Anterior cingulate cortex (tissue), 58 donors: ENCODE results near the gene ZNF593.
A peak's percentile ranks its signal among the peaks of the same experiment; 100 is the strongest.

Source experiments
- DNase-seq, 58 donors: peaks; one replicate each; lab custom pipeline; 2025; lab: John Stamatoyannopoulos, UW

The ZNF593 gene

DNA sequence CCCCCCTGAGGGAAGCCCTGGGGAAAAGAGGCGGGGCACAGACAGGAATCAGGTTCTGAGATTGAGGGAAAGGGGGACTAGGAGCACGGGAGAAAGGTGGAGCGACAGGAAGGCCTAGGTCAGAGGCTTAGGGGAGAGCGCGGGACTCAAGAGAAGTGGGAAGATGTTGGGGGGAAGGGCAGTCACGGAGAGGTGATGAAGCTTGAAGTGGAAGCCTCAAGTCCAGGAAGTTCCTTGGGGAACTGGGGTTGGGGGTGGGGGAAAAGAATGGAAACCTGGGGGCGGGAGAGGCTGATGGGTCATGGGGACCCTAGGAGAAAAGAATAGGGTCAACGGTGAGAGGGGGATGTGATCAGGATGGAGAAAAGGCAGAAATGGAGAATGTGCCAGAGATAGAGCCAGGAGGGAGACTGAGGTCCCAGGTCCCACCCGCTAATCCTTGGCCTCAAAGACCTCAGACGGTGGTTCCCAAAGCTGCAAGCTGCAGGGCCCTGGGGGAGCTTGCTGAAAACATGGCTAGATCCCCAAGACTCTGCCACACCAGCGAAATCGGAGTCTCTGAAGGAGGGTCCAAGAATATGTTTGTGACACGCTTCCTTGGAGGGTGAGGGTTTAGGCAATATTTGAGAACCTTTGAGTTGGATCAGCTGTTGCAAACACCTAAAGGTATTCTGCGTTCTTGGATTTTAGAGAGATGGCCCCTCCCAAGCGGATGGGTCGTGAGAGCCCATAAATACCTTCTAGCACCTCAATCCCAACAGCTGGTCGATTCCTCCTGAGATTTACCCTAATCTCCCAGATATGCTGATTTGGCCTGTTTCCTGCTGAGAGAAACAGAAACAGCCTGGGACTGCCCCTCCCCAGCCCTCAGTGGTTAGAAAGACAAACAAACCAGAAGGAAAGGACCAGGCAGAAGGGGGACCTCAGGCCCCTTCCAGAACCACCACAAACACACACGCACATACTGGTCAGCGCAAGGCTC, 4.6 kb upstream of the ZNF593 start:
- no peak for DNase-seq

DNA sequence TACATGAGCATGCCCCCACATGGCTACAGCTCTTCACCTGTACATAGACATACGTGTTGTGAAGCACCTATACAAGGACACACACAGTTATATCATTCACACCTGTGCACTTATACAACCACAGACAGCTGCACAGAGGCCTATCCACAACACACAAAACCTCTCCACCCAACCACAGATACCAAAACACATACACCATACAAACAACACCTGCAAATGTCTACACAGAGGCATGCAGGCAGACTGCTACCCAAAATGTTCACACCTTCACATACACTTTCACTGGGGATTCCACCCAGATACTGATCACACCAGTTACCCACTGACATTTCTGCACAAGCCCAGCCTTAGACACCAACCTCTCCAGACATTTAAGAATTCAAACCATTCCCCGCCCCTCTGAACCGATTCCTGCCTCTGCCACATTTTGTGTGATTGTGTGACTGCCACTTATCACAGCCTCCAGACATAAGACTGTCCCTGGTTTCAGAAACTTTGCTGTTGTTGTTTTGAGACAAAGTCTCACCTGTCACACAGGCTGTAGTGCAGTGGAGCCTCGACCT, 2.9 kb upstream of the ZNF593 start:
- DNase-seq, result no peak

DNA sequence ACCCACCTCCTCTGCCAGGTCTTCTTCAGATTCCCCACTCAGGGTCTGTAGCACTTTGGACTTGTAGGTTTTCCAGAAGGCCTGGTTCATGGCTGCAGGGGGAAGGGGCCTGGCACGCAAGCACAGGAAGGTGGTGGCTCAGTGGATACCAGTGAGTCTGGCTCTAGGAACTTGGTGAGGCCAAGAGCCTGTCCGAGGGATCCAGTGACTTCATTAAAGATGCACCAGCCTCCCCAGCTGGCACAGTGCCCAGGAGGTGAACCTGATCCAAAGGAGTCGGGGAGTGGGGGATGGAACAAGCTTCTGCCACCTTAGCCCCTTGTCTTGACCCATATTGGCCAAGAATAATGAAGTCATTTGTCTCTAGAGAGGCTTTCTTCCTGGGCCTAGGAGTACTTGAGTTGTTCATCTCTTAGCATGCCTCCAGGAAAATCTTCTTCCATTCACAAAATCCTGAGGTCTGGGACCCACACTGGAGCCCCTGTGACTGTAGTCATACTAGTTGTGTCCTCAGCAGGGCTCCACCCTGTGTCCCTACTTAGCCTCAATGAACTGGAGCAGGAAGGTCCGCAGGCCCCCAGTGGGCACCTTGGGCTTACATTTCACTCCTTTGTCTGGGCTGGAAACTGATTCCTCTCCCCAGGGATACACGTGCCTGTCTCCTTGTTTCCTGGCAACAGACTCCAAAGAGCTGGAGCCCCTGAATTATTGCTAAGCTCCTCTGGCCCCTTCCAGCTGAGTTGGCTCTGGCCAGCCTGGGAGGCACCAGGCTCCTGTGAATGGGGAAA, 1.1 kb upstream of the ZNF593 start, which contains the start of gene C1orf232:
C1orf232 (minus strand) TSS at position 554 of the 788 bp plus-strand sequence; CDS start at position 90, 464 bp downstream.
- DNase-seq, result peak in 3 of 58 donors; percentile 5 to 43 (median 30)

DNA sequence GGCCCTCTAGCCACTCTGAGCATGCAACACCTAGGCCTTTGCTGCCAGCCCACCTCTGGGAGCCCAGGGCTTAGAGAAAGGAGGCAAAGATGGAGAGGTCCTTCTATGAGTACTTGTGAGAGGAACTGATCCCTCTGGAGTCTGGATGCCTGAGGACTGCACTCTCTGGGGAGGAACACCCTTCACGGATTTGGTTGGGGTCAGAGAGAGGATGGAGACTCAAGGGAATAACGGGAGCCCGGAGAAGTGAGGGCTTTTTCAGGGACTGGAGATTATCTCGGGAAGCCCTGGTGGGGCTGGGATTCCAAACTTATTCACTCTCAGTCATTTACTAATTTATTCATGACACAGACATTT, 532 bp upstream of the ZNF593 start:
- peak in 2 of 58 donors; percentile 9 to 10 for DNase-seq

DNA sequence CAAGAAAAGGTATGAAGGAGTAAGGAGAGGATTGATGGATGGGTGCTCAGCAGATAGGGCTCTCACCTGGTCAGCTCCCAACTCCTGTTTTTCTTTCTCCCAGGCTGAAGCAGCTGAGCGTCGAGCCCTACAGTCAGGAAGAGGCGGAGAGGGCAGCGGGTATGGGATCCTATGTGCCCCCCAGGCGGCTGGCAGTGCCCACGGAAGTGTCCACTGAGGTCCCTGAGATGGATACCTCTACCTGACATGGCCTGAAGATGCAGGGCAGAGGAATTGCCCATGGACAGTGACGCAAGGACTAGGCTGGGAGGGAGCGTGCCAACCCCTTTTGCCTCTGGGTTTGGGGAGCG, 739 bp downstream of the ZNF593 start:
- DNase-seq, result no peak

DNA sequence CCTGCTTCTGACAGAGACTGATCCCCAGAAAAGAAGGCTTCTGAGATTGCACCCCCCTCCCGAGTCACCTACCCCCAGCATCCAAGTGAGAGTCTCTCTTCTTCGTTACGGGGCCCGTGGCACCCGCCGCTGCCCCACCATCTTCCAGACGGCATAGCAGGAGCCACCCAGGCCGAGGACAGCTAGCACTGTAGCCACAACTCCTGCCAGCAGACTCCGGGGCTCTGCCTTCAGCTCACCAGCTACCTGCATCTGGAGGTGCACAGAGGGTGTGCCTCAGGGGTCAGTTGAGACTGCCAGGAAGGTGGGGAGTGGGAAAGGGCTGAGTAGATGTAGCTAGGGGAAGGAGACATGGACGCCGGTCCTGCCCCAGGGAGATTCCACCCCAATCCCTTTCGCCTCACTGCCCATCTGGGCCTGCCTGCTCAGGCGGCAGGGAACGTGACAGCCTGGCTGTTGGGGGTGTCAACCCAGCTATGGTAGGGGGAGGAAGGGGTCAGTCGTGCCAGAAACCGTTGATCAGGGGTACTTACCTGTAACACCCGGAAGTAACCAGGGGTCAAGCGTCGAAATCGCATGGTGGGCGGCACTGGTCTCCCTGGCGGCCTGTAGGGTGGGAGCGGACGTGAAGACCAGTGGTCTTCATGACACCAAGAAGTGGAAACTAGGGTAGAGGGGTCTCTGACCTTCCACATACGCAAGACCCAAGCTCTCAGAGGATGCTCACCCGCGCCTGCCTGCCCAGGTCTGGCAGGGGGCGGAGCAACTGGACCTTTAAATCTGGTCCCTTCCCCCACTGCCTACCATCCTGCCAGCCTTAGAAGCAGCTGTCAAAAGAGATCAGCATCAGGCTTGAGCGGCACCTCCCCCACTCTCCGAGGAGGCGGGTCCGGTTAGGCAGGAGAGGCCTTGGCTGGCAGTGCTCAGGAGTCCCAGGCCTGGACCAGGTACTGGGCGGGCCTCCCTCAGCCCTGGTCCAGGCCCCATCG, 1.7 kb downstream of the ZNF593 start, which contains the start of gene ZNF593OS:
ZNF593OS (minus strand) TSS at position 749 of the 989 bp plus-strand sequence; CDS start at position 578, 171 bp downstream.
- no peak for DNase-seq

DNA sequence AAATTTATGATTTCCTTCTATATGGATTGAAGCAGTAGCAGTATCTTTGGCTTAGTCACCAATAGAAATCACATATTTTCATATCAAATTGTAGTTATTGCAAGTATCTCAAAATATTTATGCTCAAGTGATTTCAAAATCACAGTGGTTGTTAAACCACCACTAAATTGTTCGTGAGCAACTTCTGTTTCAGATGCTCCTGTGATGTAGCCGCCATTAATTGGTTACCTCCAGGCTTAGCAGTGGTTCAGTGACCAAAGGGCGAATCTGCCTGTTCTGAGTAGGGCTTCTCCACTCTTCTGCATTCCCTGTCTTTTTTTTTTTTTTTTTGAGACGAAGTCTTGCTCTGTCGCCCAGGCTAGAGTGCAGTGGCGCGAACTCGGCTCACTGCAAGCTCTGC, 5.6 kb downstream of the ZNF593 start:
- no peak for DNase-seq

DNA sequence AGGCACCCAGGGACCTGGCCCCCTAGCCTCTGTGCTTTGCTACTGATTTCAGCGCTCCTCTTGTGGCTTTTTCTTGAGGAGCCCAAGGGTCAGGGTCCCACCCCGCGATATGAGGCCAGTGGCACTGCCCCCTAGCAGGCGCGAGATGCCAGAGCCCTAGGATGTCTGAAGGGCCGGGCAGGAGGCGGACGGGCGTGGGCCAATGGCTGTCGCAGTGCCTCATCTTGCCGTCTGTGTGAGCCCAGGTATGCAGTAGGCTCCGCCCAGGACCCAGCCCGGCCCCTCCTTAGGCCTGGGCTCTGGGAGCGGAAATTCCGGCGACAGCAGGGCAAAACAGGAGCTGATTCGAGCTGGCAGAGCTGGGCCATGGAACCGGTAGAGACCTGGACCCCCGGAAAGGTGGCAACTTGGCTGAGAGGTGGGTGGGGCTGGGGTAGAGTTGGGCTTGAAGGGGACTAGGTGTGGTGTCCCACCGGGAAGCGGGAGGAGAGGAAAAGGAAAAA, 7.5 kb downstream of the ZNF593 start, which contains the start of gene CNKSR1:
CNKSR1 (plus strand) TSS at position 310 of the 503 bp plus-strand sequence; CDS start at position 367, 57 bp downstream.
- no peak for DNase-seq

DNA sequence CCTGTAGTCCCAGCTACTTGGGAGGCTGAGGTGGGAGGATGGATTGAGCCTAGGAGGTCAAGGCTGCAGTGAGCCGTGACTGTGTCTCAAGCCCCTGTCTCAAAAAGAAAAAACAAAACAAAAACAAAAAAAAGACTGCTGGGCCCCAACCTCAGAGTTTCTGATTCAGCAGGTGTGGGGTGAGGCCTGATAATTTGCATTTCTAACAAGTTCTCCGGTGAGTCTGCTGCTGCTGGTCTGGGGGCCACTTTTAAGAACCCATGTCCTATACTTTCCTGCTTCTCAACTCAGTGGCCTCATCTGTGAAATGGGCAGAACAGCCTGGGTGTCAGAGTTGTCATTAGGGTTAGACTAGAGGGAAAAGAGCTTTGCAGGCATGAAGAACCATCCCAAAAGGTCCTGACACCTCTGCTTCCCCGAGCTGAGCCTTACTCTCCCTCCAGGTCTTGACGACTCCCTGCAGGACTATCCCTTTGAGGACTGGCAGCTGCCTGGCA, 10.3 kb downstream of the ZNF593 start:
- DNase-seq, result no peak

DNA sequence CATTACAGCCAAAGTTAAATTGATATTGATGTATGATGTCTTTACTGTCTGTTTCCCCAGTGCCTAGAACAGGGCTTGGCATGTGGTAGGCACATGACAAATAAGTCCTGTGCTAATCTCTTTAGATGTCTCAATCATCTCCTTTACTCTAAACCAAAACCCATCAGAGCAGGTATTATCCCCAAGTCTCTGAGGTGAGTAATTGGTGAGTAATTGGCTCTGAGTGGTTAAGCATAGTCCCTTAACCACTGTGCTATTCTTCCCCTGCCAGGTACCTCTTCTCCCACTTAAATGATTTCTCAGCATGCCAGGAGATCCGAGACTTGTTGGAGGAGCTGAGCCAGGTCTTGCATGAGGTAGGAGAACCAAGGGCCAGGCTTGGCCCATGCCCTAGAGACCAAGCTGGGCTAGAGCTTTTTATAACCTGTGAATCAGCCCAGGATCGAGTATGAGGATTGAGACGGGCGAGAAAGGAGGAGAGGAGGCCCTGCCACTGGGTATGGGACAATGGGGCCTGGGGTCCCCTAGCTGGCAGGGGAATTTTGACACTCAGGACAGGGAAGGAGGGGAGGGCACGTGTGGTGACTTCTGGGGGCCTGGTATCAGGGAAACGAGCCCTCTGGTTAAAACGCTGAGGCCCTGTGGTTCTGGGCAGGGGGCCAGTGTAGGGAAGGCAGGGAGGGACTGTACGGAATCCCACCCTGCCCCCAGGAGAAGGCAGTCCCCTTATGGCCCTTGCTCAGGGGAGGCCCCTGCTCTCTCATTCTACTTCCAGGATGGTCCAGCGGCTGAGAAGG, 12.1 kb downstream of the ZNF593 start:
- no peak for DNase-seq

DNA sequence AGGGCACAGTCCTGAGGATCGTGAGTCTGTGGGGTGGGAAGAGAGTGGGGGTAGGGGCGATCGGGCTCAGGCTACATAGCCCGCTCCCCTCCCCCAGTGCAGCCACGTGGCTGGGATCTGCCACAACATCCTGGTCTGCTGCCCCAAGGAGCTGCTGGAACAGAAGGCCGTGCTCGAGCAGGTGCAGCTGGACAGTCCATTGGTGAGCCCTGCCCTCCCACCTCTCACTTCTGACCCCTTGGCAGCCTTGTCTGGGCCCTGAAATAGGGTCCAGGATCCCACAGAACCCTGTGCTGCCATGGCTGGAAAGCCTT, 12.6 kb downstream of the ZNF593 start:
- DNase-seq, result no peak

DNA sequence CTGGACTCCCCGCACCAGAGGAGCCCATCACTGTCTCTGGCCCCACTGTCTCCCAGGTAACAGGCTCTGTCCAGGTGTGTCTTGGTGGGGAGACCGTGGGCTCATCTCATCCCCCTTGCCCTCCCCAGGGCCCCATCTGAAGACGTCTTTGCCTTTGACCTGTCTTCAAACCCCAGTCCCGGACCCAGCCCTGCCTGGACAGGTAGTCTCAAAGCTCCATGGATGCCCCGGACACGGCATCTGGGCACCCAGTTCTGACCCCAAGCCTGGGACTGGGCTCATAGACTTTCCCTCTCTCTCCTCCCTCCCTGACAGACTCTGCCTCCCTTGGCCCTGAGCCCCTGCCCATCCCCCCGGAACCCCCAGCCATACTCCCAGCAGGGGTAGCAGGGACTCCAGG, 14.4 kb downstream of the ZNF593 start:
- DNase-seq, result no peak

DNA sequence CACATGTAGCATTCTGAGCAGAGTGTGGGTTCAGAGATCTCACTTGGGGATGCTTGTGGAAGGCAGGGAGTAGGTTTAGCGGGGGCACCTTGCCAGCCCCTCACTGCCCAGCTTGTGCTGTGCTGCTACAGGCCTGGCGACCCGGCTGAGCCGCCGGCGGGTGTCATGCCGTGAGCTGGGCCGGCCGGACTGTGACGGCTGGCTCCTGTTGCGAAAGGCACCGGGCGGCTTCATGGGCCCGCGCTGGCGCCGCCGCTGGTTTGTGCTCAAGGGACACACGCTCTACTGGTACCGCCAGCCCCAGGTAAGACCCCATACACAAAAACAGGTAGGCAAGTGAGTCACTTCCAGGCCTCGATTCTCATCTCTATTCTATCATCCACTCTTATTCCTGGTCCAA, 15.2 kb downstream of the ZNF593 start:
- DNase-seq, result no peak

DNA sequence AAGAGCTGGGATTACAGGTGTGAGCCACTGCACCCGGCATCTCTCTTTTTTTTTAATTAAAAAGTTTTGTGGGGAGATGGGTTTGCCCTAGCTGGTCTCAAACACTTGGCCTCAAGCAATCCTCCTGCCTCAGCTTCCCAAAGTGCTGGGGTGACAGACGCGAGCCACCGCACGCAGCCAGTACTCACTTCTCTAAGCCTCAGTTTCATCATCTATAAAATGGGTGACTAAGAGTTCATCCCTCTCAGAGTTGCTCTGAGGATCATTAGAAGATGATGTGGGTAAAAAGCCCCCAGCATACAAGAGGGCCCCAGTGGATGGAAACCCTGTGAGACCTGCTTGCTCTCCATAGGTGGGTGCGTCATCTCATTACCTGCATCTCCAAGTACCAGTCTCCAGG, 18.2 kb downstream of the ZNF593 start:
- DNase-seq, result no peak

DNA sequence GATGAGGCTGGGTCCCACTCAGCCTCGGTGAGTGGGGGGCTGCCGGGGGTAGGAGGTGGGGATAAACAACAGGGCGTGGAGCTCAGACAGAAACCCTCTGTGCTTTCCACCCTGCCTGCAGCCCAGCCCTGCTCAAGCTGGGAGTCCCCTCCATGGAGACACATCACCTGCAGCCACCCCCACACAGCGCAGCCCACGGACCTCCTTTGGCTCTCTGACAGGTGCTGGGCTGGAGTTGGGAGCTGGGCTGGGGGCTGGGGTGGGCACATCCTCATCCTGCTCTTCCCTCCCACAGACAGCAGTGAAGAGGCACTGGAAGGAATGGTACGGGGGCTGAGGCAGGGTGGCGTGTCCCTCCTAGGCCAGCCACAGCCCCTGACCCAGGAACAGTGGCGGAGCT, 18.8 kb downstream of the ZNF593 start:
- no peak for DNase-seq

DNA sequence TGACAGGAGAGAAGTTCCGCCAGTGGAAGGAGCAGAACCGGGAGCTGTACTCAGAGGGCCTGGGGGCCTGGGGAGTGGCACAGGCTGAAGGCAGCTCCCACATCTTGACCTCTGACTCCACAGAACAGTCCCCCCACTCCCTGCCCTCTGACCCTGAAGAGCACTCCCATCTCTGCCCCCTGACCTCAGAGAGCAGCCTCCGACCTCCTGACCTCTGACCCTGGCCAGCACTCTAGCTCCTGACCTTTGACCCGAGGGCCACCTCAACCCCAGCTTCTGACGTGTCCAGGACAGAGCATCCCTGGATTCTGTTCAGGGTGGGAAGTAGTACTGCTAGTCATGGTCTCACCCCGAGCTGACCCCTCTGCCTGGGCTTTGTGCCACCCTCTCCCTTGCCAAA, 19.6 kb downstream of the ZNF593 start:
- no peak for DNase-seq

DNA sequence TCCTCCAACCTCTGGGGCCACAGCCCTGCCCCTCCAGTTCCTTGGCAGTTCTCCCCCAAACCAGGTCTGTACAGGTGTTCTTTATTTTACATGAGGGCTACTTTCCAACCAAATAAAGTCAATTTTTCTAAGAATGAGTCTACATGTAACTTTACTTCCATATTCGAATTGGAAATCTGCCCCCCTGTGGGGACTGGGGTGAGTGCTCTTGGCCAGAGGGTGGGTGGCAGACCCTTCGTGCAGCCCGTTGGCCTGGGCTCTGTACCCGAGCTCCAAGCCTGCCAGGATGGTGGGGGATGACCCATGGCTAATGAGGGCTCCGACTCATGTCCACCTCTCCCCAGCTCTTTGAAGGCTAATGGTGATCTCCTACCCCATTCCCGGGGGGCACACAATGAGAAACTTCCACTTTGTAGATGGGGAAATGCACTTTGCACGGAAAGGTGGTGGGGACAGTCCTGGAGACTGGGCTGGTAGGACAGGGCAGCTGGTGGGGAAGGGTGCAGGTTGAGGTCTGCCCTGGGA, 20.1 kb downstream of the ZNF593 start:
- no peak for DNase-seq

DNA sequence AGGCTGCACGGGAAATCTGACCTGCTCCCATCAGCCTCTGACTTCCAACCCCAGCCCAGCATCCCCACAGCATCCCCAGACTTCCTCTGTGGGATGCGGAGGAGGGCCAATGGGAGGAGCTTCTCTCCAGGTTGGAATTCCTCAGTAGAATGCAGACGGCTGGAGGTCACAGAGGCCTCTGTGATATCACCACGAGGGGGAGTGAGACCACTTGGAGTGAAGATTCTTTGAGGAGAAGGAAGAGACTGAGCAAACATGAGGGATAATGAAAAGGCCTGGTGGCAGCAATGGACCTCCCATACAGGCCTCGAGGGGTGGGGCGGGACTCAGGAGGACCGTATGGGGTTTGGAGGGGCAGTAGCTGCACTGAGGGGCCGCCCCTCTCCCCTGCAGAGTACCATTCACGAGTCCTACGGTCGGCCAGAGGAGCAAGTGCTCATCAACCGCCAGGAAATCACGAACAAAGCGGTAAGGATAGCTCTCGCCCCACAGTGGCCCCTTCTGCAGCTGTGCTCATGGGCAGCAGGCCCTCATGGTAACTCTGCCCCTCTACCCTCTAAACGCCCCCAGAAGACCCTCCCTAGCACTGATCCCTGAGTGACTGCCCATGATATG, 20.8 kb downstream of the ZNF593 start, which contains the start of gene CATSPER4:
CATSPER4 (plus strand) TSS at position 230 of the 615 bp plus-strand sequence; CDS start at position 256, 26 bp downstream.
- peak in 4 of 58 donors; percentile 4 to 9 (median 6) for DNase-seq
